Measurements from ENCODE around the gene PTPRU.

DNA sequence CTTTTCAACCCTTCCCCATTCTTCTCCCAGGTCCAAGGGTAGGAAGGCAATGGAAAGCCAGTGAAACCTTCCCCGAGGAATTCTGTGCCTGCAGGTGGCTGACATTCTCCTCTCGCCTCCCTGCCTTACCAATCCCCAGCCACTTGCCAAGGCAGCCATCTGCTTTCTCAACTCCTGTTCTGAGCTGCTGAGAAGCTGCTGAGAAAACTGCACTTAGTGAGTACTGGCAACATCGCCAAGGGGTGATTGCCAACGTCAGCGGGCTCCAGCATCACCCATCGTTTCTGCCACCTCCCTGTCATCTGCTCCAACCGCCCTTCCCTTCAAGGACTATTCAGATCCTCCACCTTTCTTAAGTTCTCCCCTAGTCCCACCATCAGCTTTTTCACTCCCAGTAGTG lies 106.0 kb downstream of the PTPRU start:
- TF ChIP-seq POLR2AphosphoS5 (IDR thresholded peaks at IDR 0.05; ENCODE audit: low read depth, low read length), result no peak
- no peak for TF ChIP-seq TAF1 (IDR thresholded peaks at IDR 0.05; ENCODE audit: borderline replicate concordance, insufficient read depth, low read length)
